SK-N-MC (cell line): ENCODE data around the gene SASH1.

Experiments
- DNase-seq: peaks from one replicate; pipeline ENCODE4 v3.0.0-alpha.2; 2011; ENCODE audit warnings: low read depth, low spot score
- H3K27ac ChIP-seq: fragments of 200-600 bp; sonication (generic); 2 replicates; pipeline ENCODE4 v1.5.1; 2016; ENCODE audit warnings: mixed run types
- H3K36me3 ChIP-seq: fragments of 200-600 bp; sonication (generic); 2 replicates; pipeline ENCODE4 v1.6.1; 2017; ENCODE audit warnings: antibody characterized with exemption, low read length, mixed read lengths; ENCODE audit not compliant: insufficient read depth
- H3K4me3 ChIP-seq: fragments of 200-600 bp; sonication (generic); 2 replicates; pipeline ENCODE4 v1.5.1; 2016
- H3K9ac ChIP-seq: fragments of 200-600 bp; sonication (generic); 2 replicates; pipeline ENCODE4 v1.8.0; 2017; ENCODE audit warnings: mixed run types, mixed read lengths; ENCODE audit not compliant: insufficient read length
- H3K9me3 ChIP-seq: fragments of 200-600 bp; sonication (generic); 2 replicates; pipeline ENCODE4 v1.6.1; 2017; ENCODE audit warnings: low read depth, mild to moderate bottlenecking, antibody characterized with exemption, low read length, moderate library complexity, mixed read lengths
- EZH2 ChIP-seq: fragments of 200-600 bp; sonication (generic); IDR thresholded peaks from one replicate; pipeline ENCODE4 v1.6.1; 2017; ENCODE audit warnings: antibody characterized with exemption
- FOXP2 ChIP-seq: optimal IDR thresholded peaks from 2 replicates; pipeline ENCODE3; 2011; ENCODE audit warnings: mild to moderate bottlenecking, moderate library complexity; ENCODE audit not compliant: insufficient read depth; ENCODE audit errors: extremely low read length, control extremely low read depth
- POLR2AphosphoS5 ChIP-seq: IDR thresholded peaks from 2 replicates; pipeline ENCODE4 v1.6.1; 2012; ENCODE audit warnings: mild to moderate bottlenecking, low read depth, low read length, borderline replicate concordance

The SASH1 gene

GRCh38 chr6:148596891-148597455 is 254.3 kb downstream of the SASH1 start:
- no peak for TF ChIP-seq EZH2
- TF ChIP-seq POLR2AphosphoS5, result no peak
- TF ChIP-seq FOXP2, result no peak
- no peaks in the 10 kb centered on the region for H3K9me3 ChIP-seq
- H3K9ac ChIP-seq, result no peak overlapping the region
- no peak overlapping the region for H3K4me3 ChIP-seq
- no peak overlapping the region for H3K27ac ChIP-seq
- DNase-seq, result no peak
- no peaks in the 10 kb centered on the region for H3K36me3 ChIP-seq

- H3K4me3 ChIP-seq, result no peak overlapping the region
- DNase-seq, result no peak
- no peaks in the 10 kb centered on the region; the same call in 1 of the 2 replicates for H3K9me3 ChIP-seq
- no peak overlapping the region for H3K9ac ChIP-seq
- H3K27ac ChIP-seq, result no peak overlapping the region
- no peaks in the 10 kb centered on the region for H3K36me3 ChIP-seq
- TF ChIP-seq EZH2 (no peak), POLR2AphosphoS5 (no peak), FOXP2 (no peak)
Observed at GRCh38 chr6:148598724-148599123, 256.1 kb downstream of the SASH1 start.

DNA sequence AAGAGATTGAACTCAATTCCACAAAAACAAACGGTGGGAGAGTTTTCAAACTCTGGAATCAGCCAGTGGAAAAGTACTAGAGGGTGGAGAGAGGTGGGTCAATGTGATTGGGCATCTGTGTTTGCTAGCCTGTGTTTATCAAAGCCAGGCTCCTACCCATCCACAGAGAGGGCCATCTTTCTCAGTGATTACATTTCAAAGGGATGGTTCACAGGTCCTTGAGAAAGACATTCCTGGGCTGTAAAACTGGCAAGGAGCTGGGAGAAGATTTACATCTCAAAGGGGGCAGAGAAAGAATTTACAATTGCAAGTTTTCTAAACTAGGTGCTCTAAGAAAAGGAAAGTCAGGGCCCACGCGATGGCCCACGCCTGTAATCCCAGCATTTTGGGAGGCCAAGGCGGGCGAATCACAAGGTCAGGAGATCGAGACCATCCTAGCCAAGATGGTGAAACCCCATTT is 257.4 kb downstream of the SASH1 start:
- H3K27ac ChIP-seq, result no peak overlapping the region
- H3K9me3 ChIP-seq, result peaks cover 2% of the 10 kb centered on the region; the same call in 1 of the 2 replicates
- TF ChIP-seq POLR2AphosphoS5, result no peak
- no peak for TF ChIP-seq EZH2
- TF ChIP-seq FOXP2, result no peak
- no peak for DNase-seq
- H3K36me3 ChIP-seq, result no peaks in the 10 kb centered on the region
- no peak overlapping the region for H3K9ac ChIP-seq
- H3K4me3 ChIP-seq, result no peak overlapping the region
